TTC549 (cell line): ENCODE results near the gene DUS1L.

Source experiments
- FAIRE-seq: peaks from 2 replicates; lab custom pipeline; 2012; peaks lifted over from hg19 to GRCh38; lab: Jason Lieb, UNC

DUS1L gene

DNA sequence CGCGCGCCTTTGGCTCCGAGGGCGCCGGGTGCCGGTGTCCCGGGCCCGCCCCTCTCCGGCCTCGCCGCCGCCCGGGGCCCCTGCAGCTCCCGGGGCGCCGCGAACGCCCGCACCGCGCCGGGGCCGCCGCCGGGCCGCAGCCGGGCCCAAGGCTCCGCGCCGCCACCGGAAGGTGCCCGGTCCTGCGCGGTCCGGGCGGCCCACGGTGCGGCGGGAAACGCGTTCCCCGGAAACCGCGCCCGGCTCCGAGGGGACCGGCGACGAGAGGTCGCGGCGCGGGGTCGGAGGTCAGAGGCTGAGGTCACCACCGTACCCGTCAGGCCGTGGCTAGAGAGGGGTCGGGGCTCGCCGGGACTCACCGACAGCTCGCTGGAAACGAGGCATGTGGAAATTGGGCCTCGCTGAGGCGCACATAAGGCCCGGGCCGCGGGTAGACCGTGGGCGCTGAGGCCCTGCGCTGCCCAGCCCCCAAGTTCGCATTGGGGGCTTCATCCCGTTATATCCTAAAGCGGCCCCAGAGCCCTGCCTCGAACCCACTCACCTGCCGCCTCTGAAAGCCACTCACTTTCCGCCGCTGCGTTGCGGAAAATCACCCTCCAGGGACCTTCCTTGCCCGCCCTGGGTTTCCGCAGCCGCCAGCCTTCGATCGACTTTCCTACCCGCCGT lies at the start of gene DUS1L:
DUS1L (minus strand) TSS at position 167 of the 666 bp plus-strand sequence. CDS start 745 bp downstream, outside the sequence.
- FAIRE-seq: no peak

DNA sequence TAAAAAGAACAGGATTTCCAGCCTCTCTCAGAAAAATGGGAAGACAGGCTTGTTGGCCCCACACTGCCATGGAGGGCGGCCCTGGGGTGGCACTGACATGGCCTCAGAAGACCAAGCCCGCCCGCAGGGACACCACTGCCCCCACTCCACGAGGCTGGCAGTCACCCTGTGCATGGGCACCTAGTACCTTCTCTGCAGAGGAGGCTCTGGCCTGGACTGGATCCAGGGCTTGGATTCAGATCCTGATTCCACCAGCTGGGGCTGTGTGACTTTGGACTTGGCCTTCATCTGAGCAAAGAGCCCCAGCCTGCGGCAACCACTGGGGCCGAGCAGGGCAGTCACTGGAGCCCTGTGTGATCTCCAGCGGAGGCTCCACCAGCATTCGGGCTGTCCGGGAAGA lies 49.3 kb upstream of the DUS1L start:
- FAIRE-seq: no peak

DNA sequence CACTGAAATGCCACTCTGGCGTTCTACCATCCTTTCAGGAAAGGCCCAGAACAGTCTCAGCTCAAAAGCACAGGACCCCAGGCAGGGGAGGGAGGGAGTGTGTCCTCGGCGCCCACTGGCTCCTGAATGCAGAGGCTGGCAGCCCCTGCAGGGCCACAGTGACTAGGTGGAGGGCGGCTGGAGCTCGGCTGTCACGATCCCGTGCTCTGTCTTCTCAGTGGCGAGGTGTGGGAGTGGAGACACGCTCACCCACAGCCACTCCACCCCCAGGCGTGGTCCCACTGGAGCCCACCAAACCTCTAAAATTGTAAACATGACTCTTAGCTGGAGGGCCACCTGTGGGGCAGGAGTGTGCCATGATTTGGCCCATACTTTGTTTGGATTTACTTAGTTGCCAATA lies 48.8 kb upstream of the DUS1L start:
- FAIRE-seq: no peak

DNA sequence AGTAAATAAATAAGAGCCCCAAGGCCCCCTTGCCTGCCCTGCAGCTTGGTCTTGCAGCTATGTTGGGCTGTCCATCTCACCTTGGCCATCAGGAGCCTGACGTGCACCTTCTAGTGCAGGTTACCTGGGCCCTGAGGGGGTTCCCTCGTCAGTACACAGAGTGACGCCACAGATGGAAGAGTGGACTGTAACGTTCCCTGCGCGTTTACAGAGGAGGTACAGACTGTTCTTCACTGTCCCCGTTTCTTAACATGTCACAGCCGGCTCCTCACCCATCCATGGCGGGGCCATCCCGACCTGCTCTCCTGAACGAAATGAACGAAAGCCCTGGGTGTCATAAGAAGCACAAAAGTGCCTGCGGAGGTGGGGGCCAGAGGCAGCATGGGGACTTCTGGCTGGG lies 48.3 kb upstream of the DUS1L start:
- FAIRE-seq: no peak

DNA sequence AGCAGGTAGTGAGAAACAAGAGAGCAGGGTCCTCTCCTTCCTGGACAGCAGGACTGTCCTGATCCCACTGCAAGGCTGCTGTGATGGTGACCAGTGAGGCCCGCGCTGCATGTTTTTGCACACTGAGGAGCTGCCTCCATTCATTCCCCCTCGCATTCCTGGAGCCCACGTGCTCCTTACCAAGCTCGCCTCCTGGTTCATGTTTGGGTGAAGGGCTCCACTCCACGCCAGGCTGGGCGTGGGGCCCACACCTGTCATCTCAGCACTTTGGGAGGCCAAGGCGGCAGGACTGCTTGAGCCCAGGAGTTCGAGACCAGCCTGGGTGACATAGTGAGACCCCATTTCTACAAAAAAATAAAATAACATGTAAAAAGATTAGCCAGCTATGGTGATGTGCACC lies 47.8 kb upstream of the DUS1L start:
- FAIRE-seq: no peak

DNA sequence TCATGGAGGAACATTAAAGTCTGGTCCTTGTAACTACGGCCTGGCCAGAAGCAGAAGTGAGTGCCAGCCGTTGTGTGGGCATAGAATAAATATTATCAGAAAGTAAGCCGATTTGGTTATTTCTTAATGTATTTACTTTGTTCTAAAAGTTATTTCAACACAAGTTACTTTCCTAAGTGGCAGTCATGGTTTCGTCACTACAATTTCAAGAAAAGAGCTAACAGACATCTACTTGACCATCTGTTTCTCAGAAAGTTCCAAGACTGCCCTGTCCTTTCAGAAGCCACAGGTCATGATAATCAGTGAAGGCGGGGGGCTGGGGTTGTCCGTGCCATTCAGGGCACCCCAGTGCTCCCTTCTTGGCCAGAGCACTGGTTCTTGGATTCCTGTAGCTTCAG lies 47.3 kb upstream of the DUS1L start:
- FAIRE-seq: no peak

DNA sequence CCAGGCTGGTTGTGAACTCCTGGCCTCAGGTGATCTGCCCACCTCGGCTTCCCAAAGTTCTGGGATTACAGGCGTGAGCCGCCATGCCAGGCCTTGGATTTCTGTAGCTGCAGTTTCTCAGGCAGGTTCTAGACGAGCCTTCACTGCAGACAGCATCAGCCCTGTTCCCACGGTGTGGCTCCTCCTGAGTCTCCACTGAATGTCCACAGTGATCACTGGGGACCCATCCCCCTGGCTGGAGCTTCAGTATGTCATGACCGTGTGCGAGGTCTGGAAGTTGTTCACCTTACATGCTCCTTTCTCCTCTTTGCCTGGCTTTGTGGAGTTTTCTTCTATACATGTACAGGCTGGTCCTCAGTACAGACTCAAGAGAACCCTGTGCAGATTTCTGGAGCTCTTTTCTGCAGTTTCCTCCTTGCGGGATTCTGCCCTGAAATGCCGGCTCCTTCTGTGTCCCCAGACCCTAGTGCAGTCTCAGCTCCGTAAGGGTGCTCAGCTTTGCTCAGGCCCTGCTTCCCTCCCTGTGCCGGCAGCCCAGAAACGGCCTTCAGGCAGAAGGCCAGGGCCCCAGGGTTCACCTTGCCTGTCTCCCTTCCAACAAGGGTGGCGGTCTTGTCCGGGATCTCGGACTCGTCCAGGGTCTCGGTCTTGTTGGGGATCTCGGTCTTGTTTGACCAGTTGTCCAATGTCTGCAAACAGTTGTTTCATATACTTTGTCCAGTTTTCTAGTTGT lies 46.7 kb upstream of the DUS1L start:
- no peak for FAIRE-seq

DNA sequence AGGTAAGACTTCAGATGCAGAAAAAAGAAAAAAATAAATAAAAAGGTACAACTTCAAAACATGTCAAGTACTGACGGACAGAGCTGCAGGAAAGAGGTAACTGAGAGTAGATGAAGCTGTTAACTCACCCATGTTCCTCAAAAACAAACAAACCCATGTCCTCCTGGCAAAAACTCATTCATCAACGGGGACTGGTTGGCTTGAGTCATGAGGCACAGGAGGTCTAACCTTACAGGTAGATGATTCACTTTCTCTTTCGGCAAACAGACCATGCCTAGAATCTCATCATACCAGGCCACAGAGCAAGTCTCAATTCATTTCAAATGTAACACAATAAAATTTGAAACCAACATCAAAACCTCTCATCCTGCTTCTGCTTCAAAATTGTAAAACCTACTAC lies 44.7 kb upstream of the DUS1L start:
- no peak for FAIRE-seq

DNA sequence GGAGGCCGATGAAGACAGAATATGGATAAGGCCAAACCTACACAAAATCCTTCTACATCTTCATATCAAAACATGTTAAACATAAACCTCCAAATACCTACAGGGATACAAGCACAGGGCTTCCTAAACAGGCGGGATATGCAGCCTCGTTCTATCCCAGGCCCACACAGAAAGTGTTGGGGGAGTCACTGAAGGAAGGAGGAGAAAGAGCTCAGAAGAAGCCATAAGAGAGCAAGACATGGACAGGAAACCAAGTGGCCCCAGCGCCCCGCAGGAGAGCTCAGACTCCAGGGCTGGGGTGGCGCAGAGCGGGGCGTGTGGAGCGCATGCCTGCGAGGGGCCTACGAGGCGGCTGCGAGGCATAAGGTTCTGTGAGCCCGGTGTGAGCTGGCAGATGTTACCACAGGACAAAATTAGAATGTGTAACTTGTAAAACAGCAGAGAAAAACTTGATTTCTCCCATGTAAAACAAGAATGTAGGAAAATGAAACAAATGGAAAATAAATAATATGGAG lies 43.4 kb upstream of the DUS1L start:
- FAIRE-seq: no peak

DNA sequence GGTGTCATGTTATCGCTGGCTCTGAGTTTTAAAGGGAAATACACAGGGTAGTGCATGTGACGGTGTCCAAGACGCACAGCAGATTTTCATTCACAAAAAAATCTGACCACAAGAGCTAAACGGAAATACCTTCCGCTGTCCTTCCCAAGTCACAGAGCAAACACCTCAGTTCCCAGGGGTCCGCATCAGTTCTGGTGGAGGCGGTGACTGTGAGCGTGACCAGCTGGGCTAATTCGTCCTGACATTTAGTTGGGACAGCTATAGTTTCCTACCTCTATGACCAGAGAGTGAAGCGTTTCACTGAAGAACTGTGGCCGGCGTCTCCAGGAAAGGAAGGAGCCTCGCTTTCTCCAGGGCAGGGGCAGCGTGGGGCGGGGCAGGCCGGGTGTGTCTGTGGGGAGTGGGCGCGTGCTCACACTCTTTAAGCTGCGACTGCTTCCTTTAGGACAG lies 42.9 kb upstream of the DUS1L start:
- no peak for FAIRE-seq

DNA sequence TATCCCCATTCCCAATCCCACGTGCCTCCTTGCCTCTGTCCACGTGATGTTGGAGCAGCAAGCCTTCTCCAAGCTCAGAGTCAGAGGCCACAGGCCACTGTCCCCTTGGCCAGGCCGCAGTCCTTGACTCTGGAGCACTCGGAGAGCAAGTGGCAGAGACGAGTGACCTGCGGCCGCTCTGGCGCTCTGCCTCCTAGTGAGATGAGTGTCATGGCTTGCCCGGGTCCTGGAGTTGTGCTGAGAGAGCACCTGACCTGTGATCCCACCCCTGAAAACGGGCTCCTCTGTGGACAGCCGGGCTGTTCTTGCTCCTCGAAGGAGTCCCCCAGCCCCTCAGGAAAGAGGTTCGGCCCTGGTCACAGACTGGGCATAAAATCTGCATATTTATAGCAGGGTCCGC lies 42.4 kb upstream of the DUS1L start:
- FAIRE-seq: no peak

DNA sequence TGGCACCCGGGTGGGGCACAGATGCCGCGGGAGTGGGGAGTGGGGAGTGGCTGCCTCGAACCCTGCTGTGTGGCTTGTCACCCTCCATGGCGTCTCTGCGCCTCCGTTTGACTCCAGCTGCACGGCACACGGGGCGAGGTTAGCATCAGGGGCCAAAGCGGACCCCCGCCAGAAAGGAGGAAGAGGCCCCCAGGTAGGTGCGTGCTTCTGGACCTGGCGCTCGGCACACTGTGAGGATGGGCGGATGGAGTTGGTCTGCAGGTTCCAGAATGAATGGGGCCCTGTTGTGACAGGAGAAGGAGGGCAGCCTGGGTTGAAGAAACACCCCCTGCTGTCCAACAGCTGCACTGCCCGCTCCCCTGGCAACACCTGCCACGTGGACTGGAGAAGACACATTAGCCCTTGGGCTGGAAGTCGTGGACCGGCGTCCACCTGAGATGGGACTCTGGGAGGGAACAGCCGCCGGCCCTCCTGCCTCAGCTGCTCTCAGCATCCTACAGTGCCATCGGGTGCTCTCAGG lies 41.8 kb upstream of the DUS1L start:
- FAIRE-seq: no peak

DNA sequence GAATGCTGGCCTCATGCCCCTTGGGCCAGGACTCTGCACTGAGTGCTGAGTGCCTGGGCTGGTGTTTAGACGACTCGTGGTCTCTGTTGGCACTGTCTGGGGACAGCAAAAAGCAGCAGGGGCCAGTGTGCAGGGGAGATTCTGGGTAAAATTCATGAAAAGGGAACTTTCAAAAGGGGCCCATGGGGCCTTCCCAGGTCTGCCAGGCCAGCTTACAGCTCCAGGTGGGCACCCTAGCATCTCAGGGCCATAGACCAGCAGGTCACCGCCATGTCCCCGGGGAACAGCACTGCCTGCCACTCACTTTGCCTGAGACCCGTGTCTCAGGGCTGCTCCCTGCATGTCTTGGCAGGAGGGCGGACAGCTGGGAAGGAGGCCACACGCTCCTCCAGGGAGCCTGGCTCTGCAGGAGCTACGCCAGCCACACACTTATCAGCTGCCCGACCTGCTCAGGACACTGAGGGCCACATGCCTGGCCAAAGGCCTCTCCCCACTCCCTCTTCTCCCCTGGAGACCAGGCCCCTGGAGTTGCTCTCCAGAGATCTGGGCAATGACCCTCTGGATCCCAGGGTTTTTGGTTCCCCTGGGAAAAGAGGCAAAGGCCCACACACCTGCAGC lies 41.2 kb upstream of the DUS1L start:
- no peak for FAIRE-seq

DNA sequence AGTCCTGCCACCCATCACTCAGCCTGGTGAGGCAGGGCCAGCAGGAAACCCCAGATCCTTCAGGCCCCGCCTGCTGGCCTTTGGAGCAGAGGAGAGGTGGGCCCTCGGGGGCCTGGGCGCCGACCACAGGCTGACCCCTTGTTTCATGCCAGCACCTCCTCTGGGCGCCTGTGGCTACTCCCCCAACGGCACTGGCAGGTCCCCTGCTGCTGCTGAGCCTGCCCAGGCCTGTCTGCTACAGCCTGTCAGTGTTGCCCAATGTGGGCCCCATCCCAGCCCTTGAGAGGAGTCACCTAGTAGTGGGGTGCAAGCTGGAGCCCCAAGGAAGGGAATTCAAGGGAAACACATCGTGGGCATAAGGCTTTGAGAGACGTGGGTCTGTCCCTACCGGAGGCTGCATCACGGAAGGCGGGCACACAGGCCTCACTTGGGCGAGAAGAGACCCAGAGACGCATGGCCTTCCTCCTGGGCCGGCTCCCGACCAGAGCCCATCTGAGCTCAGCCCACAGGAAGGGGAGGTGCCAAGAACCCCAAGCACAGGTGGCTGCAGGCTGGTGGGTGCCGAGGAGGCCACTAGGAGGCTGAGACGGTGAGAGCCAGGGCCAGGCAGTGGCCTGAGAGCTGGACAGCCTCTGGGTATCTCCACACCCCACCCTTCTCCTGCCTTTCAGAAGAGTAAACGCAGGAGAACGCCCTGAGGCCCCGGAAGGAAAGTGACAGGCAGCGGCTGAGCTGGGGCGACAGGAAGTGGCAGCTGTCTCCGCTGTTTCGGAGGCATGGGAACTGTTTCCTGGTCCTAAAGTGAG lies 40.5 kb upstream of the DUS1L start:
- no peak for FAIRE-seq

DNA sequence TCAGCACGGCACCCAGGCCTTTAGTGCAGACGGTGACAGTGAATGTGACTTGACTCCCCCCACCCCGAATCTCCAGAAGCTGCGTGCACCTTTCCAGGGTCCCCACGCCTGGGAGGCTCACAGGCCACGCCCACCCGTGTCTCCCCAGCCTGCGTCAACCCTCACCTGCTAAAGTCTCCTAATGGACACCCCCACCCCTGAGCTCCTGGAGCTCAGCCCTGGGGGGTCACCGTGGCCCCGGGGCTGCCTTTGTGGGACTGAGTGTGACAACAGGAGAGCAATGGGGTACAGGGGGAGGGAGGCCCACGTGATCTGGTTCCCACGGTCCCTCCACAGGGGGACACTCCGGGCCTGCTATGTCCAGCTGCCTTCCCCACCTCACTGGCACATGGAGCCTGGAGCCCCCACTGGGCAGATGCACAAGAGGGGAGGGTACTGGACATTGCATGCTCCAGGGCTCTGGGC lies 39.8 kb upstream of the DUS1L start:
- no peak for FAIRE-seq

DNA sequence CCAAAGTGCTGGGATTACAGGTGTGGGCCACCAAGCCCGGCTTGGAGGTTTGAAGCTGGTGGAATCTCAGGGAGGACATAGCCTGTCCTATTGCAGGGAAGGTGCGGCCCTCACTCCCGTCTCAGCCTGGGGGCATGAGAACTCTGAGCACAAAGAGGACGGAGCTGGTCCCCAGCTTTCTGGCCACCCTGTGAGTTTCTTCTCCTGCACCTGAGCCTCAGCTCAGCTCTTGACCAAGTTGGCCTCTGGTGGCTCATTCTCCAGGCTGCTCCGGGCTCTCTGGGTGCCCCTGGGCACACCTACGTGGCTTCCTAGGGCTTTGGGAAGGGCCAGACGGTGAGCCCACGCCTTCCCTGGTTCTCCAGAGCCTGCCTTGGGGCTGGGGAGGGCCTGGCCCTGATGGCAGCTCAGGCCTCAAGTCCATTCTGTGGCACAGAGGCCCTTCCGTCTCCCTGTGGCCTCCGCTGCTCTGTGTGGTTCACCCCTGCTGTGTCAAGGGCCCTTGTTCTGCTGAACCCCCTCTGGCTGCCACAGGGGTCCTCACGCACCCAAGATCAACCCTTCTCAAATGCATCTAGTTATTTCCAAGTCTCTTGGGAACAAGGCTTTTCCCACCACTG lies 39.3 kb upstream of the DUS1L start:
- no peak for FAIRE-seq

DNA sequence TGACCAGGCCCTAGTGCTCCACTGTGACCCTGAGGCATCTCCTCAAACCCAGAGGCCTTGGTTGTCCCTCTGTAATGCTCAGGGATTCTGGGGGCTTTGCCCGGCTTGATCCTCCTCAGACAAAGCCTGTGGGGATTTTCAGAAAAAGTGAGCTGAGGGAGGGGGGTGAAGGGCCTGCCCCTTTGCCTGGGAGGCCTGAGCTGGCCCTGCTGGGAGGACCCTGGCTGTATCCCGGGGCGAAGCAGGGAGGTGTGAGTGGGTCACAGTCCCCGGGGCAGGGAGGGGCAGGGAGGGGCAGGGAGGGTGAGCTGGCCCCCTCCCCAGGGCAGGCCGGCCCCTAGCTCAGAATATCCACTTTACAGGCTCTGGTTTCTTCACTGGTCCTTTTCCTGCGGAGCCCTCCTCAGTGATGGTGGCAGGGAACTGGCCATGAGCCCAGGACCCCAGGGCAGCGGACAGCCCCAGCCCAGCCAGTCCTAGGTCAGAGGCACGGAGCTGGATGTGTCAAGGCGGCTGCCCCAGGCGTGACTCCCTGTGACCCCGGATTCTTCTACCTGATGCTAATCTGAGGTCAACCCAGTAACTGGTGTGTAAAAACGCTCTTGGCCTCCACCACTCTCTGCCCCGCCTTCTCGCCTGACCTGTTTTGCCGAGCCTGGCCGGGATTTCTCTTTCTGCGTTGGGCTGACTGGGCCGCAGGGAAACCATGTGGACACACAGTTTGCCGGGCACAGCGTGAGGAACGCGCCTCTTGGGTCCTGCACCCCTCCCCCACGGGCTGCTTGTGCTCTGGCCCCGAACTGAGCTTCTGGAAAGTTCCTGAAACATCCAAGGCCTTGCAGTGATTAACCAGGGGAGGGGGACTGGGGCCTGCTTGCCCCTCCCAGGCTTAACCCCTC lies 38.2 kb upstream of the DUS1L start:
- FAIRE-seq: no peak

DNA sequence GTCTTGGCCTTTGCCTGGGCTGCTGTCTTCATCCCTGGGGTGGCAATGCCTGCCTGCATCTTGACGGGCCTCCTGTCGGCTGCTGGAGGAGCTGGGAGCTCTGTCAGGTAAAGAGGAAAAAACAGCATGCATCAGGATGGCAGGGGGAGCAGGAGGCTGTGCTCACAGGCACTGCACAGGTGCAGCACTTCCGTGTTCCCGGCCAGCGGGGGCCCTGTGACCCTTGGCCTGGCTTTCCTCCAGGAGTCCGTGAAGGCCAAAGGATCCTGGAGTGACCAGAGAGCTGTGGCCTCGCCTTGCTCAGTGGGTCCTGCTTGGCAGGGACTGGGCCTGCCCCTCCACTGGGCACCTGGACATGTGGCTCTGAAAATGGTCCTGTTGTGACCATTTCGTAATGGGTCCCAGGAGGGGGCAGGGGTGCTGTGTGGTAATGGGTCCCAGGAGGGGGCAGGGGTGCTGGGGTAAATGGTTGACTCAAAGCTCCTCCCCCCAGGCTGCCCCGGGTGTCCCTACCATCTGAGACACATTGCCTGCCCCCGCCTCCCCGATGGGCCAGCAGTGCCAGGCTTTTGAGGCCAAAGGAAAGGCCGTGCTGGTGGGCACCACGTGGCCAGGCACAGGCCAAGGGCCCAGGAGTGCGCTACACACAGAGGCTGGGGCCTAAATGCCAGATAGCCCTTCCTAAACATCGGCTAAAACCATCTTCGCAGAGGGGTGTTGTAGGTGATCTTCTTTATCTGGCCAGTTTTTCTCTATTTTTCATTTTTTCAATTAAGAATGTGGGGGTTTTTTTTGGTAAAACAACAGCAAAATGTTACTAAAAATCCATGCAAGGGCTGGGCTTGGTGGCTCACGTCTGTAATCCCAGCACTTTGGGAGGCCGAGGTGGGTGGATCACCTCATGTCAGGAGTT lies 36.4 kb upstream of the DUS1L start:
- FAIRE-seq: no peak

DNA sequence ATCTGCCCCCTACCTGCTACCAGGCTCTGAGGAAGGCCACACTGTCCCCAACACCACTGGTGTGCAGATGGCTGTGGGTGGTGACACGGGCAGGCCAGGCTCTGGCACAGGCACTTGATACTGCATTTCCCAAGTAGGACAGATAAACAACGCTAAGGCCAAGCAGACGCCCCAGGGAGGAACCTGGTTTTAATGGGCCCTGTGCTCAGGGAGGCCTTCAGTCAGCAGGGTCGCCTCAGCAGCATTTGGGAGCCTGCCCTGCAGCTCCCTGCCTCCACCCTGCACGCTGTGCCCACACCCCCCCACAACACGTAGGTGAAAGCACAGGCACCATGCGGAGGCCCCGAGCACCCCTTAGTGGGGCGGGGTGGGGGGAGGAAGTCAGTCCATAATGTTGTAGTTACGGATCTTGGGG lies 35.7 kb upstream of the DUS1L start:
- FAIRE-seq: no peak
